Testis (tissue), 2 donors: Measurements from ENCODE around the gene PLCL1.

Source experiments
- CTCF ChIP-seq, 3 experiments: fragments of 450-650 bp in 2 of 3; fragments of 200-600 bp in 1 of 3; sonication (generic) in 1 of 3; IDR thresholded peaks; one replicate each; pipeline ENCODE4 v1.5.1; 2016 to 2019; ENCODE audit warnings: antibody characterized with exemption in 3 of 3, mild to moderate bottlenecking in 2 of 3, moderate library complexity in 1 of 3
- POLR2A ChIP-seq: fragments of 450-650 bp; IDR thresholded peaks from one replicate; pipeline ENCODE4 v1.6.1; 2017; ENCODE audit warnings: antibody characterized with exemption, mild to moderate bottlenecking, moderate library complexity

DNA sequence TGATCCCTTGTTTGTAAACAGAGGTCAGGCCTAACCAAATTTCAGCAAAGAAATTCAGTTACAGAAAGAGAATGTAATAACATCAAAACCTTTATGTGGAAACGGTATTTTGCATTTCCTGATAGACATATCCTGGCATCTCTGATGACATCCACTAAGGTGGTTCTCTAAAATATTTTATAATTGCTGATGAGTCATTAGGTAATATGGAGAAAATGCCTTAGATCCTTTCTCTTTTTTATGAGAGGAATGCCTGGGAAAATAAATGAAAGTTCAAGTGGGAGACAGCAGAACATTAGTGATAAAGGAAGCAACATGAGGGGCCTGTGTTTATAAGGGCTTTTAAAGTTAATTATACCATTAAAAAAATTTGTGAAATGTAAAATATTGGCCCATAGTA lies 72.6 kb downstream of the PLCL1 start:
- no peak for TF ChIP-seq POLR2A
- no peak for TF ChIP-seq CTCF (IDR thresholded peaks at IDR 0.05)
